H1 (cell line): Measurements from ENCODE around the gene IQUB. TPM values are rescaled to one million over a fixed set of nuclear protein-coding genes. Genes with fewer than 3 reads are reported as not detected.

ENCODE experiments used
- EP300 ChIP-seq, 2 experiments: IDR thresholded peaks; 1 replicate in 1 of 2; 2 replicates in 1 of 2; pipeline ENCODE4 v1.6.1; 2011 to 2012; ENCODE audit warnings: low read depth in 2 of 2, low read length in 2 of 2, mild to moderate bottlenecking in 2 of 2, borderline replicate concordance in 1 of 2, inconsistent platforms in 1 of 2, moderate library complexity in 1 of 2
- polyA plus RNA-seq, 7 experiments: library from polyadenylated mRNA; depleted of rRNA in 3 of 7; stranded (reverse) in 5 of 7; unstranded in 2 of 7; fragments of >200 nt in 5 of 7; fragments of 200-250 nt in 2 of 7; gene quantifications; 1 replicate in 5 of 7; 2 replicates in 1 of 7; 4 replicates in 1 of 7; pipeline versions ENCODE4 v1.2.1 to v1.2.3, GENCODE V29; 2011 to 2013; ENCODE audit warnings: missing spikeins in 2 of 7, mixed read lengths in 2 of 7
- total RNA-seq: library from RNA; stranded (reverse); fragmentation: NEBNext Ultra II Directional; extraction: Animal tissue kit (Norgen Biotek cat#: 25700); gene quantifications from 2 replicates; pipeline ENCODE4 v1.2.1, GENCODE V29; 2021

Gene IQUB
- total and polyA plus RNA-seq, 2 of the 8 experiments (the other 6 are each of a cell fraction or from before 2014, with no cell fraction given), result 0.12 to 0.82 TPM

DNA sequence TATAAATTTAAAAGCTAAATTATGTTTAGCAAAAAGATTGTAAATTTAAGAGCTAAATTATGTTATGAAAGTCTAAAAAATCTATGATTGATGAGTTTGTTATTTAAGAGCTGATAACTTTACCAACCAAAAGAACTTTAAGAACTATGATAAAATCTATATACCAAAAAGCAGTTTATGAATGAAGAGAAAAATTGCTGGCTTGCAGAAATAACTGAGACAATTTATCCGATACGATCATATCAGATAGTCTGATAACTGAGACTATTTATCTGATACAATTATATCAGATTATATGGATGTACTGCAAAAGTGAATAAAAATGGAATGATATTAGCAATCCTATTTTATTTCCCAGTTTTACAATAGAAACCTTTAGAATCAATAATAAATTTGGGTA is 50.2 kb downstream of the IQUB start (continued):
- no peak for TF ChIP-seq EP300 (IDR thresholded peaks at IDR 0.05; ENCODE audit: borderline replicate concordance in 1 of 2, low read depth in 2 of 2, low read length in 2 of 2)
